K562 (cell line): ENCODE data around the gene KRTCAP2. TPM values are rescaled to one million over a fixed set of nuclear protein-coding genes. Genes with fewer than 3 reads are reported as not detected.

Experiments used
- CHD1 ChIP-seq: fragments of 200-600 bp; sonication (generic); IDR thresholded peaks from one replicate; pipeline ENCODE4 v1.6.1; 2012; ENCODE audit warnings: mild to moderate bottlenecking, moderate library complexity, low read length, inconsistent platforms
- FOXA1 ChIP-seq: fragments of 450-650 bp; IDR thresholded peaks from 2 replicates; pipeline ENCODE4 v1.6.1; 2016; ENCODE audit warnings: mild to moderate bottlenecking, borderline replicate concordance
- HDAC2 ChIP-seq: fragments of 450-650 bp; IDR thresholded peaks from 2 replicates; pipeline ENCODE4 v1.6.1; 2016; ENCODE audit warnings: mild to moderate bottlenecking
- HDAC3 ChIP-seq: fragments of 450-650 bp; IDR thresholded peaks from 2 replicates; pipeline ENCODE4 v1.6.1; 2018; ENCODE audit warnings: borderline replicate concordance, mild to moderate bottlenecking, moderate library complexity; ENCODE audit not compliant: partially characterized antibody
- HNRNPK ChIP-seq: fragments of 200-400 bp; formaldehyde crosslinking; IDR thresholded peaks from one replicate; pipeline ENCODE4 v1.6.1; 2018; ENCODE audit warnings: mild to moderate bottlenecking, low read depth, low read length; ENCODE audit not compliant: poor library complexity, severe bottlenecking
- KDM5B ChIP-seq: fragments of 200-600 bp; sonication (generic); IDR thresholded peaks from 2 replicates; pipeline ENCODE4 v1.6.1; 2012; ENCODE audit warnings: low read depth, mild to moderate bottlenecking, moderate library complexity, low read length, control low read depth, inconsistent platforms; ENCODE audit not compliant: insufficient replicate concordance
- MTA1 ChIP-seq: fragments of 450-650 bp; IDR thresholded peaks from 2 replicates; pipeline ENCODE4 v1.6.1; 2017; ENCODE audit warnings: borderline replicate concordance
- SIN3B ChIP-seq: fragments of 450-650 bp; IDR thresholded peaks from 2 replicates; pipeline ENCODE4 v1.6.1; 2017; ENCODE audit warnings: low read depth, mild to moderate bottlenecking, moderate library complexity
- SRF ChIP-seq, 2 experiments: fragments of 250-450, 450-650 bp in 1 of 2; sonication (Bioruptor Pico) in 1 of 2; sonication (generic) in 1 of 2; formaldehyde crosslinking; IDR thresholded peaks; 2 replicates each; pipeline versions ENCODE4 v1.5.0 to v1.5.1; 2020 to 2022; ENCODE audit warnings: mild to moderate bottlenecking in 1 of 2, missing genetic modification reagents in 1 of 2
- TCFL5 ChIP-seq: fragments of 250-450 bp; sonication (Bioruptor Pico); conservative IDR thresholded peaks from 2 replicates; pipeline ENCODE4 v1.6.1; 2021; ENCODE audit warnings: mild to moderate bottlenecking, moderate library complexity, matching md5 sums
- ZBTB8A ChIP-seq: fragments of 450-650 bp; IDR thresholded peaks from 2 replicates; pipeline ENCODE4 v1.6.1; 2018; ENCODE audit warnings: mild to moderate bottlenecking, moderate library complexity; ENCODE audit not compliant: partially characterized antibody
- ZKSCAN1 ChIP-seq: fragments of 150-350 bp; IDR thresholded peaks from 2 replicates; pipeline ENCODE4 v1.6.1; 2016; ENCODE audit warnings: low read depth, low read length
- ZNF696 ChIP-seq: fragments of 250-450 bp; sonication (Bioruptor Pico); conservative IDR thresholded peaks from 2 replicates; pipeline ENCODE4 v1.4.0; 2020; ENCODE audit warnings: mild to moderate bottlenecking, moderate library complexity
- ZNF780A ChIP-seq: fragments of 250-450 bp; sonication (Bioruptor Pico); IDR thresholded peaks from 2 replicates; pipeline ENCODE4 v1.5.0; 2021; ENCODE audit warnings: mild to moderate bottlenecking
- ZNF785 ChIP-seq: fragments of 250-450 bp; sonication (Bioruptor Pico); IDR thresholded peaks from 2 replicates; pipeline ENCODE4 v1.4.0; 2020; ENCODE audit warnings: mild to moderate bottlenecking
- ZSCAN29 ChIP-seq: fragments of 450-650 bp; IDR thresholded peaks from 2 replicates; pipeline ENCODE4 v1.6.1; 2017
- polyA plus RNA-seq, 8 experiments: library from polyadenylated mRNA; depleted of rRNA in 4 of 8; stranded (reverse) in 5 of 8; unstranded in 3 of 8; fragments of >200 nt; fragmentation: Nextera tagmentation in 2 of 8; fragmentation: Illumina TruSeq in 1 of 8; extraction: Ambion mirVana in 2 of 8; extraction: Trizol in 1 of 8; gene quantifications; 2 replicates each; pipeline versions ENCODE4 v1.2.1 to v1.2.3, GENCODE V29; 2011 to 2014; ENCODE audit warnings: inconsistent platforms in 1 of 8, missing spikeins in 1 of 8
- total RNA-seq, 7 experiments: library from RNA; depleted of rRNA in 6 of 7; stranded (reverse); fragments of >200 nt in 6 of 7; fragmentation: Illumina TruSeq in 2 of 7; extraction: Trizol in 2 of 7; gene quantifications; 2 replicates each; pipeline versions ENCODE4 v1.2.1 to v1.2.3, GENCODE V29; 2011 to 2021; ENCODE audit warnings: low replicate concordance in 1 of 7
- TF ChIP-seq, protein P1 (sequence below): fragments of 250-450 bp; sonication (Bioruptor Pico); IDR thresholded peaks from 2 replicates; pipeline ENCODE4 v1.9.0; 2021; ENCODE audit warnings: mild to moderate bottlenecking
- TF ChIP-seq, protein P2 (sequence below): fragments of 200-800 bp; sonication (Bioruptor generic); IDR thresholded peaks from 2 replicates; pipeline ENCODE4 v1.6.1; 2016; ENCODE audit warnings: missing genetic modification characterization, missing compliant biosample characterization
- TF ChIP-seq, protein P3 (sequence below): fragments of 450-650 bp; formaldehyde crosslinking; IDR thresholded peaks from 2 replicates; pipeline ENCODE4 v1.4.0; 2020; ENCODE audit warnings: mild to moderate bottlenecking
- TF ChIP-seq, protein P4 (sequence below): fragments of 200-400 bp; formaldehyde crosslinking; IDR thresholded peaks from 2 replicates; pipeline ENCODE4 v1.6.1; 2017; ENCODE audit warnings: mild to moderate bottlenecking, low read depth, low read length, moderate library complexity

KRTCAP2 gene
- total and polyA plus RNA-seq, 9 of the 15 experiments (the other 6 are each of a cell fraction or from before 2014, with no cell fraction given), result 126 to 436 (median 244) TPM

DNA sequence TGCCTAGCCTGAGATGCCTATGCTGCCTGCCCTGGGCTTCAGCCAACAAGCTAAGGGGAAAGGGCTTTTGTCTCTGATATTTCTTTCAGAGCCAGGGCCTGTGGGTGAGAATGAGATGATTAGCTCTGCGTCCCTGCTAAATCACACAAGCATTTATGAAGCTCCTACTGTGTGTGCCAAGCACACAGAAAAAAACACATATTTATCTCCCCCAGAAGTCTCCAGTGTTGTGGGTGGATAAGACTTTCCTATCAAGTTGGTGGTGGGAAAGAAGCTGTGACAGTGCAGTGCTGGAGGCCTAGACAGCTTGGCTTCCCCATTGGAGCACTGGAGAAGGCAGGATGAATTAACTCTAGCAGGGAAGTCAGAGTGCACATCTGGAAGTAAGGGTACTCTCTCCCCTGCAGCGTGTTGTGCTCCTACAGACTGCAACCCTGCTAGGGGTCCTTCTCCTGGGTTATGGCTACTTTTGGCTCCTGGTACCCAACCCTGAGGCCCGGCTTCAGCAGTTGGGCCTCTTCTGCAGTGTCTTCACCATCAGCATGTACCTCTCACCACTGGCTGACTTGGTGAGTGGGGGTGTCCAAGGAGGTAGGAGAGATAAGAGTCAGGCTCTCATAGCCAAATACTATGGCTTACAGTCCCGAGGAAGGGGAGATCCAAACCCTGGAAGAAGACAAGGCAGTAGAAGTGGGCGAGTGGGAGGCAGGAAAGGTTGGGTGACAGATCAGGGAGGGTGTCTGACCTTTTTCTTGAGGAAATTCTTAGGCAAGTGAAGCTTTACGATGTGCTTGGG, 35.8 kb downstream of the KRTCAP2 start (continued):
- TF ChIP-seq, protein P1, sequence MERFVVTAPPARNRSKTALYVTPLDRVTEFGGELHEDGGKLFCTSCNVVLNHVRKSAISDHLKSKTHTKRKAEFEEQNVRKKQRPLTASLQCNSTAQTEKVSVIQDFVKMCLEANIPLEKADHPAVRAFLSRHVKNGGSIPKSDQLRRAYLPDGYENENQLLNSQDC, result no peak
- TF ChIP-seq, protein P2, sequence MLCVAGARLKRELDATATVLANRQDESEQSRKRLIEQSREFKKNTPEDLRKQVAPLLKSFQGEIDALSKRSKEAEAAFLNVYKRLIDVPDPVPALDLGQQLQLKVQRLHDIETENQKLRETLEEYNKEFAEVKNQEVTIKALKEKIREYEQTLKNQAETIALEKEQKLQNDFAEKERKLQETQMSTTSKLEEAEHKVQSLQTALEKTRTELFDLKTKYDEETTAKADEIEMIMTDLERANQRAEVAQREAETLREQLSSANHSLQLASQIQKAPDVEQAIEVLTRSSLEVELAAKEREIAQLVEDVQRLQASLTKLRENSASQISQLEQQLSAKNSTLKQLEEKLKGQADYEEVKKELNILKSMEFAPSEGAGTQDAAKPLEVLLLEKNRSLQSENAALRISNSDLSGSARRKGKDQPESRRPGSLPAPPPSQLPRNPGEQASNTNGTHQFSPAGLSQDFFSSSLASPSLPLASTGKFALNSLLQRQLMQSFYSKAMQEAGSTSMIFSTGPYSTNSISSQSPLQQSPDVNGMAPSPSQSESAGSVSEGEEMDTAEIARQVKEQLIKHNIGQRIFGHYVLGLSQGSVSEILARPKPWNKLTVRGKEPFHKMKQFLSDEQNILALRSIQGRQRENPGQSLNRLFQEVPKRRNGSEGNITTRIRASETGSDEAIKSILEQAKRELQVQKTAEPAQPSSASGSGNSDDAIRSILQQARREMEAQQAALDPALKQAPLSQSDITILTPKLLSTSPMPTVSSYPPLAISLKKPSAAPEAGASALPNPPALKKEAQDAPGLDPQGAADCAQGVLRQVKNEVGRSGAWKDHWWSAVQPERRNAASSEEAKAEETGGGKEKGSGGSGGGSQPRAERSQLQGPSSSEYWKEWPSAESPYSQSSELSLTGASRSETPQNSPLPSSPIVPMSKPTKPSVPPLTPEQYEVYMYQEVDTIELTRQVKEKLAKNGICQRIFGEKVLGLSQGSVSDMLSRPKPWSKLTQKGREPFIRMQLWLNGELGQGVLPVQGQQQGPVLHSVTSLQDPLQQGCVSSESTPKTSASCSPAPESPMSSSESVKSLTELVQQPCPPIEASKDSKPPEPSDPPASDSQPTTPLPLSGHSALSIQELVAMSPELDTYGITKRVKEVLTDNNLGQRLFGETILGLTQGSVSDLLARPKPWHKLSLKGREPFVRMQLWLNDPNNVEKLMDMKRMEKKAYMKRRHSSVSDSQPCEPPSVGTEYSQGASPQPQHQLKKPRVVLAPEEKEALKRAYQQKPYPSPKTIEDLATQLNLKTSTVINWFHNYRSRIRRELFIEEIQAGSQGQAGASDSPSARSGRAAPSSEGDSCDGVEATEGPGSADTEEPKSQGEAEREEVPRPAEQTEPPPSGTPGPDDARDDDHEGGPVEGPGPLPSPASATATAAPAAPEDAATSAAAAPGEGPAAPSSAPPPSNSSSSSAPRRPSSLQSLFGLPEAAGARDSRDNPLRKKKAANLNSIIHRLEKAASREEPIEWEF (CRISPR knock-in tag), result no peak
- no peak for TF ChIP-seq ZNF785 (CRISPR knock-in tag)
- TF ChIP-seq HDAC2, result no peak
- no peak for TF ChIP-seq HNRNPK
- TF ChIP-seq SIN3B, result no peak
- TF ChIP-seq TCFL5 (CRISPR knock-in tag), result no peak
- no peak for TF ChIP-seq ZNF696 (CRISPR knock-in tag)
- peak; percentile 95 for TF ChIP-seq ZKSCAN1
- peak; percentile 48 for TF ChIP-seq KDM5B
- no peak for TF ChIP-seq ZSCAN29
- no peak for TF ChIP-seq FOXA1
- TF ChIP-seq, protein P3, sequence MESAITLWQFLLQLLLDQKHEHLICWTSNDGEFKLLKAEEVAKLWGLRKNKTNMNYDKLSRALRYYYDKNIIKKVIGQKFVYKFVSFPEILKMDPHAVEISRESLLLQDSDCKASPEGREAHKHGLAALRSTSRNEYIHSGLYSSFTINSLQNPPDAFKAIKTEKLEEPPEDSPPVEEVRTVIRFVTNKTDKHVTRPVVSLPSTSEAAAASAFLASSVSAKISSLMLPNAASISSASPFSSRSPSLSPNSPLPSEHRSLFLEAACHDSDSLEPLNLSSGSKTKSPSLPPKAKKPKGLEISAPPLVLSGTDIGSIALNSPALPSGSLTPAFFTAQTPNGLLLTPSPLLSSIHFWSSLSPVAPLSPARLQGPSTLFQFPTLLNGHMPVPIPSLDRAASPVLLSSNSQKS (CRISPR knock-in tag), result no peak
- TF ChIP-seq SRF (CRISPR knock-in tag; IDR thresholded peaks at IDR 0.05), result no peak
- TF ChIP-seq HDAC3, result no peak
- TF ChIP-seq ZBTB8A, result no peak
- TF ChIP-seq ZNF780A (CRISPR knock-in tag), result no peak
- no peak for TF ChIP-seq CHD1
- TF ChIP-seq, protein P4, sequence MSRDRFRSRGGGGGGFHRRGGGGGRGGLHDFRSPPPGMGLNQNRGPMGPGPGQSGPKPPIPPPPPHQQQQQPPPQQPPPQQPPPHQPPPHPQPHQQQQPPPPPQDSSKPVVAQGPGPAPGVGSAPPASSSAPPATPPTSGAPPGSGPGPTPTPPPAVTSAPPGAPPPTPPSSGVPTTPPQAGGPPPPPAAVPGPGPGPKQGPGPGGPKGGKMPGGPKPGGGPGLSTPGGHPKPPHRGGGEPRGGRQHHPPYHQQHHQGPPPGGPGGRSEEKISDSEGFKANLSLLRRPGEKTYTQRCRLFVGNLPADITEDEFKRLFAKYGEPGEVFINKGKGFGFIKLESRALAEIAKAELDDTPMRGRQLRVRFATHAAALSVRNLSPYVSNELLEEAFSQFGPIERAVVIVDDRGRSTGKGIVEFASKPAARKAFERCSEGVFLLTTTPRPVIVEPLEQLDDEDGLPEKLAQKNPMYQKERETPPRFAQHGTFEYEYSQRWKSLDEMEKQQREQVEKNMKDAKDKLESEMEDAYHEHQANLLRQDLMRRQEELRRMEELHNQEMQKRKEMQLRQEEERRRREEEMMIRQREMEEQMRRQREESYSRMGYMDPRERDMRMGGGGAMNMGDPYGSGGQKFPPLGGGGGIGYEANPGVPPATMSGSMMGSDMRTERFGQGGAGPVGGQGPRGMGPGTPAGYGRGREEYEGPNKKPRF, result no peak
- 0 out of 2 replicates have a peak, but pooled peaks have one; percentile 20 for TF ChIP-seq MTA1
